NCI-H1048 (cell line): ENCODE measurements around the gene BMP4.

ENCODE experiments used
- DNase-seq: peaks from one replicate; lab custom pipeline; 2025; lab: John Stamatoyannopoulos, UW

The BMP4 gene

GRCh38 chr14:53964249-53964648 is 7.6 kb upstream of the BMP4 start:
- no peak for DNase-seq

GRCh38 chr14:53963320-53964227 is 6.9 kb upstream of the BMP4 start:
- peak; percentile 48 for DNase-seq

GRCh38 chr14:53962953-53963319 is 6.3 kb upstream of the BMP4 start:
- no peak for DNase-seq

GRCh38 chr14:53958628-53959027 is 2.0 kb upstream of the BMP4 start:
- no peak for DNase-seq

GRCh38 chr14:53957739-53958138 is 1.1 kb upstream of the BMP4 start:
- no peak for DNase-seq

GRCh38 chr14:53955671-53956426 is 776 bp downstream of the BMP4 start:
- DNase-seq, result no peak

GRCh38 chr14:53955229-53955556 is 1.4 kb downstream of the BMP4 start:
- no peak for DNase-seq

GRCh38 chr14:53954551-53955228 is 1.9 kb downstream of the BMP4 start:
- no peak for DNase-seq

- no peak for DNase-seq
Observed at GRCh38 chr14:53953828-53954550, 2.6 kb downstream of the BMP4 start.

GRCh38 chr14:53953002-53953827 is 3.4 kb downstream of the BMP4 start:
- DNase-seq, result peak; percentile 67

GRCh38 chr14:53952533-53952932 is 4.1 kb downstream of the BMP4 start:
- DNase-seq, result no peak

- DNase-seq, result no peak
Observed at GRCh38 chr14:53951627-53952303, 4.9 kb downstream of the BMP4 start.

GRCh38 chr14:53951243-53951626 is 5.4 kb downstream of the BMP4 start:
- DNase-seq, result no peak

- no peak for DNase-seq
Observed at GRCh38 chr14:53950031-53950793, 6.4 kb downstream of the BMP4 start.

GRCh38 chr14:53949201-53949600 is 7.4 kb downstream of the BMP4 start:
- no peak for DNase-seq

- DNase-seq, result no peak
Observed at GRCh38 chr14:53948205-53948884, 8.3 kb downstream of the BMP4 start.

- DNase-seq, result no peak
Observed at GRCh38 chr14:53947452-53948204, 9.0 kb downstream of the BMP4 start.

GRCh38 chr14:53947094-53947445 is 9.6 kb downstream of the BMP4 start:
- no peak for DNase-seq
